ENCODE measurements around the gene E2F8. TPM values are rescaled to one million over a fixed set of nuclear protein-coding genes. Genes with fewer than 3 reads are reported as not detected.
A peak's percentile ranks its signal among the peaks of the same experiment; 100 is the strongest.

E2F8 gene
- total and polyA plus RNA-seq, 10 of the 15 experiments (the other 5 are each of a cell fraction or from before 2014, with no cell fraction given), result 8.8 to 28.1 (median 18.5) TPM

- TF ChIP-seq POU2F2 (IDR thresholded peaks at IDR 0.05; ENCODE audit: borderline replicate concordance, low read depth, low read length) (0 out of 3 replicates have a peak, but pooled peaks have one; percentile 41), RAD51 (IDR thresholded peaks at IDR 0.05) (peak; percentile 70; the same call in 1 of the 2 replicates)
Measured at GRCh38 chr11:19281041-19281440, 40.3 kb upstream of the E2F8 start (continued).

GRCh38 chr11:19279451-19279850 lies 38.7 kb upstream of the E2F8 start:
- FAIRE-seq, result no peak
- in situ Hi-C loops (cut with MboI), result no loop called here
- no peak overlapping the region for H3K4me2 ChIP-seq (ENCODE audit: control insufficient read depth, insufficient read depth)
- H3K36me3 ChIP-seq (ENCODE audit: control insufficient read depth in 2 of 2, insufficient read depth in 2 of 2, low read length in 1 of 2), result no peaks in the 10 kb centered on the region
- no peaks in the 10 kb centered on the region for H3K79me2 ChIP-seq (ENCODE audit: control insufficient read depth, insufficient read depth, low read length)
- H3K9ac ChIP-seq (ENCODE audit: control insufficient read depth, insufficient read depth, low read length), result no peak overlapping the region
- RAD21 ChIA-PET (ENCODE audit: unreplicated experiment), result interaction anchor here (1.4 kb wide), 1 partner anchor 22 kb away, joined by 4 read pairs; no protein-coding TSS in a partner anchor
- no peak for TF ChIP-seq YY1 (IDR thresholded peaks at IDR 0.05; ENCODE audit: low read depth, low read length)
- no peak for TF ChIP-seq LARP7 (IDR thresholded peaks at IDR 0.05)
- POLR2A ChIA-PET, result no interaction called here
- no peak overlapping the region for H3K4me3 ChIP-seq
- no peak overlapping the region for H2AFZ ChIP-seq (ENCODE audit: control insufficient read depth, low read depth, low read length)
- peak; percentile 47 for ATAC-seq
- BruUV-seq (replicated peaks), result no TSS peak
- no peaks in the 10 kb centered on the region for H4K20me1 ChIP-seq (ENCODE audit: control insufficient read depth, insufficient read depth)
- H3K27me3 ChIP-seq (replicated peaks in 1 of 2; ENCODE audit: control insufficient read depth in 2 of 2, insufficient read depth in 2 of 2, low read length in 1 of 2), result no peaks in the 10 kb centered on the region
- intact Hi-C loops (cut with micrococcal nuclease; ENCODE audit: unreplicated experiment), result no loop called here
- no peaks in the 10 kb centered on the region for H3K9me3 ChIP-seq (replicated peaks; ENCODE audit: control insufficient read depth, insufficient read depth, low read length)
- no peak overlapping the region for H3K27ac ChIP-seq (ENCODE audit: control insufficient read depth, insufficient read depth)
- SMC1A ChIA-PET (ENCODE audit: uncharacterized antibody, unreplicated experiment), result interaction anchor here (0.6 to 0.7 kb wide), 3 partner anchors 90 to 1075 kb away, joined by 3 read pairs; no protein-coding TSS in a partner anchor
- no peak for DNase-seq (ENCODE audit: low read depth, low spot score)
- CTCF ChIA-PET, result interaction anchor here (0.9 to 1.5 kb wide), 4 partner anchors 20 to 277 kb away, joined by 3 to 5 read pairs (median 3); no protein-coding TSS in a partner anchor
- 55% methylated on average over 3 of the region's 3 CpGs for WGBS (ENCODE audit: insufficient coverage, insufficient replicate concordance, low lambda C conversion rate, missing lambda C conversion rate)
- H3K4me1 ChIP-seq (ENCODE audit: control insufficient read depth, insufficient read depth, low read length), result peaks cover 6% of the 10 kb centered on the region
